ENCODE measurements around the gene GAGE12J.
A peak's percentile ranks its signal among the peaks of the same experiment; 100 is the strongest.
"Not testable (repeated sequence)": the region's sequence is repeated elsewhere in the genome, so short reads cannot be mapped to it uniquely, and the experiment has no call there.

GAGE12J gene

GRCh38 chrX:49303346-49303745 lies 18.5 kb upstream of the GAGE12J start, which contains the start of gene GAGE10:
TSS of gene GAGE10 (plus strand) at chrX:49303646. CDS start at chrX:49304860, 1,214 bp downstream.
- H3K9me3 Mint-ChIP-seq = peaks cover 13% of the 10 kb centered on the region
- no peaks in the 10 kb centered on the region for H3K4me1 Mint-ChIP-seq
- H3K4me3 Mint-ChIP-seq = no peak within 1 kb of the TSS
- H3K36me3 Mint-ChIP-seq (ENCODE audit: low read depth) = no peaks in the 10 kb centered on the region
- TF ChIP-seq, protein P1, sequence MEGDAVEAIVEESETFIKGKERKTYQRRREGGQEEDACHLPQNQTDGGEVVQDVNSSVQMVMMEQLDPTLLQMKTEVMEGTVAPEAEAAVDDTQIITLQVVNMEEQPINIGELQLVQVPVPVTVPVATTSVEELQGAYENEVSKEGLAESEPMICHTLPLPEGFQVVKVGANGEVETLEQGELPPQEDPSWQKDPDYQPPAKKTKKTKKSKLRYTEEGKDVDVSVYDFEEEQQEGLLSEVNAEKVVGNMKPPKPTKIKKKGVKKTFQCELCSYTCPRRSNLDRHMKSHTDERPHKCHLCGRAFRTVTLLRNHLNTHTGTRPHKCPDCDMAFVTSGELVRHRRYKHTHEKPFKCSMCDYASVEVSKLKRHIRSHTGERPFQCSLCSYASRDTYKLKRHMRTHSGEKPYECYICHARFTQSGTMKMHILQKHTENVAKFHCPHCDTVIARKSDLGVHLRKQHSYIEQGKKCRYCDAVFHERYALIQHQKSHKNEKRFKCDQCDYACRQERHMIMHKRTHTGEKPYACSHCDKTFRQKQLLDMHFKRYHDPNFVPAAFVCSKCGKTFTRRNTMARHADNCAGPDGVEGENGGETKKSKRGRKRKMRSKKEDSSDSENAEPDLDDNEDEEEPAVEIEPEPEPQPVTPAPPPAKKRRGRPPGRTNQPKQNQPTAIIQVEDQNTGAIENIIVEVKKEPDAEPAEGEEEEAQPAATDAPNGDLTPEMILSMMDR (IDR thresholded peaks at IDR 0.05; ENCODE audit: unreplicated experiment in 3 of 3) = no peak
- no peak within 1 kb of the TSS for H3K27ac Mint-ChIP-seq
- H3K27me3 Mint-ChIP-seq (ENCODE audit: low read depth) = no peaks in the 10 kb centered on the region

GRCh38 chrX:49307775-49308174 lies 14.1 kb upstream of the GAGE12J start:
- H3K4me3 Mint-ChIP-seq; H3K9me3 Mint-ChIP-seq; H3K36me3 Mint-ChIP-seq (ENCODE audit: low read depth); H3K27me3 Mint-ChIP-seq (ENCODE audit: low read depth): not testable (repeated sequence)
- peaks cover 21% of the 10 kb centered on the region for H3K4me1 Mint-ChIP-seq
- H3K27ac Mint-ChIP-seq = peak overlapping the region; percentile 65 to 98 (median 98)

DNA sequence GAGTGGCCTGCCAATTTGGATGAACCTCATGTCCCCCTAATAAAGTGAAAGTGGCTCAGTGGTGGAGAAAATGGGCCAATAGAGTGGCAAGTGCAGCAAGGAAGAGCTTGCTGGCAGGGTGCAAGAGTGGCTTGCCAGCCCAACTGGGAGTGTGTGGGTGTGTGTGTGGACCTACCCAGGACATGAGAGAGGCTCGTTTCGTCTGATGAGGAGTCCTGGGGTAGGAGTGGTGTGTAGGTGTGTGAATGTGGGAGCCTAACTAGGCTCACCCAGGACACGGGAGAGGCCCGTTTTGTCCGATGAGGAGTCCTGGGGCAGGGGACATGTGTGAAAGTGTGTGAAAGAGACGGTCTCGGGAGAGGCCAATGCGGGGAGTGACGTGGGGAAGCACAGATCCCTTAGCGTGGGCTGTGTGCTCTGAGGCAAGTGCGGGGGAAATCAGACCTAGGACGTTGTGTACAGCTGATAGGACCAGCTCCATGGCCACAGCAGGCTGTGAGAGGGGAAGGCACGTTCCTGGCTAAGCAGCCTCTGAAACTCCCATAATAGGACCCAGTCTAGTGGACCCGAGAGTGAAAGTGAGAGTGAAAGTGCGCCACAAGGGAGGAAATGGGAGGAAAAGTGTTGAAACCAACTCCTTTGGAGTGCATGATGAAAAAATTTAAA lies 13.1 kb upstream of the GAGE12J start:
- TF ChIP-seq, protein P1 (IDR thresholded peaks at IDR 0.05; ENCODE audit: unreplicated experiment in 3 of 3) = no peak
- H3K27me3 Mint-ChIP-seq (ENCODE audit: low read depth) = no peaks in the 10 kb centered on the region
- H3K9me3 Mint-ChIP-seq = peaks cover 7% of the 10 kb centered on the region
- H3K4me3 Mint-ChIP-seq = peak overlapping the region; percentile 61 to 70 (median 69)
- peaks cover 21% of the 10 kb centered on the region for H3K4me1 Mint-ChIP-seq
- H3K36me3 Mint-ChIP-seq (ENCODE audit: low read depth) = peaks cover 4% of the 10 kb centered on the region
- peak overlapping the region; percentile 95 to 98 (median 98) for H3K27ac Mint-ChIP-seq

- Mint-ChIP-seq H3K27ac (peak overlapping the region; percentile 95 to 98 (median 98)), H3K4me3 (peak overlapping the region; percentile 61 to 70 (median 69)), H3K36me3 (ENCODE audit: low read depth) (peaks cover 4% of the 10 kb centered on the region), H3K4me1 (peaks cover 21% of the 10 kb centered on the region), H3K27me3 (ENCODE audit: low read depth) (no peaks in the 10 kb centered on the region), H3K9me3 (peaks cover 3% of the 10 kb centered on the region)
- TF ChIP-seq, protein P1 (IDR thresholded peaks at IDR 0.05; ENCODE audit: unreplicated experiment in 3 of 3) = no peak
These were observed 12.3 kb upstream of the GAGE12J start for GRCh38 chrX:49309401-49309981.

- no peaks in the 10 kb centered on the region for H3K27me3 Mint-ChIP-seq (ENCODE audit: low read depth)
- H3K27ac Mint-ChIP-seq = peak overlapping the region; percentile 95 to 98 (median 98)
- H3K4me1 Mint-ChIP-seq = peaks cover 21% of the 10 kb centered on the region
- peaks cover 4% of the 10 kb centered on the region for H3K36me3 Mint-ChIP-seq (ENCODE audit: low read depth)
- H3K9me3 Mint-ChIP-seq = peaks cover 5% of the 10 kb centered on the region
- H3K4me3 Mint-ChIP-seq = peak overlapping the region in 2 of 3 experiments; percentile 37 to 63
- TF ChIP-seq, protein P1 (IDR thresholded peaks at IDR 0.05; ENCODE audit: unreplicated experiment in 3 of 3) = no peak
These were observed 11.5 kb upstream of the GAGE12J start for GRCh38 chrX:49310371-49310770.

- TF ChIP-seq, protein P1 (IDR thresholded peaks at IDR 0.05; ENCODE audit: unreplicated experiment in 3 of 3) = no peak
- Mint-ChIP-seq H3K4me3 (no peak overlapping the region), H3K27me3 (ENCODE audit: low read depth) (no peaks in the 10 kb centered on the region), H3K4me1 (peaks cover 21% of the 10 kb centered on the region), H3K9me3 (peaks cover 5% of the 10 kb centered on the region), H3K36me3 (ENCODE audit: low read depth) (peaks cover 4% of the 10 kb centered on the region), H3K27ac (no peak overlapping the region)
These were observed 9.7 kb upstream of the GAGE12J start for GRCh38 chrX:49312176-49312575.
